CMK (cell line): Measurements from ENCODE around the gene LMO2.

Source experiments
- DNase-seq: peaks from one replicate; pipeline ENCODE4 v3.0.0-alpha.2; 2010; ENCODE audit warnings: low read depth

LMO2 gene

GRCh38 chr11:33819278-33820035 lies 72.4 kb downstream of the LMO2 start:
- DNase-seq, result no peak
